D341Med (cell line): ENCODE measurements around the gene SUN5.
A peak's percentile ranks its signal among the peaks of the same experiment; 100 is the strongest.

Source experiments
- DNase-seq: peaks from one replicate; pipeline ENCODE4 v3.0.0; 2012; ENCODE audit warnings: low spot score

Gene SUN5

DNA sequence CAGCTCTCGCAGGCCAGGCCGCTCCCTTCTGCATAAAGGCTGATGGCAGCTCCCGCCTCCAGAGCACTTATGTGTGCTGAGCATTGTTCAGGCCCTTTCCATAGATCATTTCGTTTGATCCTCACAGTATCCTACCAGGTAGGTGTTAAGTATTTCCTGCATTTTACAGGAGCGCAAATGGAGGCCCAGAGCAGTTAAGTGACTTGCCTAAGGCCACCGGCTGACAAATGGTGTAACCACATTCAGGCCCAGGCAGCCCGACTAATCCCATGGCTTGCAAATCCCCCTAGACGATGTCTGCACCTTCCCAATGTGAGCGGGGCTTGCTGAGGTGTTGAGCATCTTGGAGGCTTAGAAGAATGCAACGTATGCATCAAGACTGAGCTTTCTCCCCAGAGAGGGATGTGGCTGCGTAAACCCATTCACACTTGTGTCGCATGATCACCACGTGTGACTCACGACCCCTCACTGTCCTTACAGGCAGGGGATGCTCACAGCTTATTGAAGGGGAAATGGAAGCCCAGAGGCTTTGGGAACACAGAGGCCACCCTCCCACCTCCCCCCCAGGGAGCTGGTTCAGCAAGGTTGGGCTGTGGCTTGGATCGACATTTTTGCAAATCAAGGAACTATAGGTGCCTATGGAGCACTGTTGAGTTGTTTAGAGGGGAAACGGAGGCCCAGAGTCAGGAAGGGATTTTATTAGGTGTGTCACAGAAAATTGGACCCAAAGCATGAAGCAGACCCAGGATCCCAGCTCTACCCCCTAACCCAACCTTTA, 10.3 kb upstream of the SUN5 start:
- no peak for DNase-seq

DNA sequence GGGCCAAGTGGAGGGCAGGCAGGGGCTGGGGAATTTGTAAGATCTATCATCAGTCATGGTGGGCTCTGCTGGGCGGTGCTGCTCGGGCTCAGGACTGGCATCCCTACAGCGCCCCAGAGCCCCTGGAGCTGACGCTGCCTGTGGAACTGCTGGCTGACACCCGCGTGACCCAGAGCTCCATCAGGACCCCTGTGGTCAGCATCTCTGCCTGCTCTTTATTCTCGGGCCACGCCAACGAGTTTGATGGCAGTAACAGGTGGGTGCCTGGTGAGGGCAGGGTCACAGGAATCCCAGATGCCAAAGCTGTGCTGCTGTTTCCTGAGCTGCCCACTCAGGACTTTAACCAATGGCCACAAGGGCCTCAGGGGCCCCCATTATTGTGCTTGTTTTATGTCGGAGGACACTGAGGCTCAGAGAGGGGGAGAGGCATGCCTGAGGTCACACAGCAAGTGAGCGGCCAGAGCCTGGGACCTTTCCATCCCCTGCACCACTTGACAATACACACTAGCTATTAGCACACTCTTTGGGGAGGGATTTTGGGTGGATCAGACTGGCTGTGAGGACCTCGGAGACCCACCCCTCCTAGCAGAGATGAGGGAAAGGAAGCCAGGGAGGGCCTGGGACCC, 9.6 kb upstream of the SUN5 start:
- no peak for DNase-seq

DNA sequence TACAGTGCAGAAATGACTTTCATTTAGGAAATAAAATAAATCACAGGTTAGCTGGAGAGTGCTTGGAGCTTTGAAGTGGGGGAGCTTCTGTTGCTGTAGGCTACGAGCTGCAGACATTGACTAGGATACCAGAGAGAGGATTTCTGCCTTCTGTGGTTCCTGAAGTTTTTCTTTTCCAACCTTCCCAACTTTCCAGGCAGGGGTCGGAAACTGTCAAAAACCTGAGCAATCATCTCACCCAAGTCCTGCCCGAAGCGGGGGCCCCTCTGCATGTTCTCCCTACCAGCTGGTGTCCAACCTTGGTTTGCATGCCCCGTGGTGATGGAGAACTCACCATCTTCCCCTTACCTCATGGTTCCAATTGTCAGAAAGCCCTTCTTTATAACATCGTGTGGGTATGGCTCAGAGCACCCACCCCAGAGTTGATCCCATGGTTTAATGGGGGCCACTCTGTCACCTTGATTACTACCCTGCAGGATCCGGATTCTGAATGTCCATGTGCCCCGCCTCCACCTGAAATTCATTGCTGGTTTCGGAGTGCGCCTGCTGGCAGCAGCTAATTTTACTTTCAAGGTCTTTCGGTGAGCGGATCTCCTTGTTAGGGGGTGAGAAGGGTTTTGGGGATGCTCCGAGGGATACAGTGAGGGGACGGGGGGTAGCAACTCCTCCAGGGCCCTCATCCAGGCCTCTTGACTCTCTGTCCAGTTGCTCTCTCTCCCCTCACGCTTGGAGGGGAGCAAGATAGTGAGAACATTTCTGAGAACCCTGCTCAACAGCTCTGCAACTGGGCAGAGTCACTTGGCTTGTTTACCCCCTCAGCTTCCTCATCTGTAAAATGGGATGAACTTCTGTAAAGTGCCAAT, 8.3 kb upstream of the SUN5 start:
- no peak for DNase-seq

DNA sequence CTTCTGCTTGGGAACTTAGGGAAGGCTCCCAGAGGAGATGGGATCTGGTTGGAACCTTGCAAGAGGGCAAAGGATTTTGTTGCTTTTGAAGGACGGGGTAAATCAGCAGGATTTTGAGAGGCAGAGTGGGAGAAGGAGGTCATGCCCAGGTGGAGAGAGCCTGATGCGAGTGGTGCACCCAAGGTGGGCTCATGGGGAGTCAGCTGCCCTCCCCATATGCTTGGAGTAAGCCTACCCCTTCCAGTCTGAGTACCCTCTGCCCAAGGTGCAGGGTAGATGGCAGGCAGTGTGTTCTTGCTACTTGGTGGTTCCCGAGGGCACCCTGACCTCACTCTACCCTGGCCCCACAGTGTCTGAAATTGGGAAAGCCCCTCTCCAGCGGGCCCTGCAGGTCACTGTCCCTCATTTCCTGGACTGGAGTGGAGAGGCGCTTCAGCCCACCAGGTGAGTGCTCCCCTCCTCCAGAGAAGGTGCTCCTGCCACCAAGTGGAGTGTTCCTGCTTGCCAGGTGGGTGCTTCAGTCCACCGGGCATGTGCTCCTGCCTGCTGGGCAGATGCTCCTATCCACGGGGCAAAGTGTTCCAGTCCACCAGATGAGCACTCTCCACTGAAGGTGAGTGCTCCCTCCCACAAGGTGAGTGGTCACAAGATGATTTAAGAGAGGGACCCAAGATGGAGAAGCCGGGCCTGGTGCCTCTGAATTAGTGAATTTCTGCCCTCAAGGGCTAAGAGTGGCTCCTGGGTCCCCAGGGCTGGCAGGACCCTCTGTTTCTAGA, 6.6 kb upstream of the SUN5 start:
- no peak for DNase-seq

DNA sequence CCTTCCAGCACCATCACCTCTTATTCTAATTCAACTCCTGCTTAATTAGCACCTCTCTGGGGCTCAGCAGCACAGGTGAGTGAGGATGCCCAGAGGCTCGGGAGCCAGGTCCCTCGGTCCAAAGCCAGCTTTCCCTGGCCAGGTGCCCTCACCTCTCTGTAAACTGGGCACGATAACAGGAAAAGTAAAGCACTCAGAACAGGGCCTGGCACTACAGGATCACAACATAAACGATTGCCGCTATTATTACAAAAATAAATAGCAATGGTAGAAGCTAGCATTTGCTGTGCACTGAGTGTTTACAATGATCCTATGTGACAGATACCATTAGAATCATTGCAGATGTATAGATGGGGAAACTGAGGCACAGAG, 5.9 kb upstream of the SUN5 start:
- DNase-seq: no peak

DNA sequence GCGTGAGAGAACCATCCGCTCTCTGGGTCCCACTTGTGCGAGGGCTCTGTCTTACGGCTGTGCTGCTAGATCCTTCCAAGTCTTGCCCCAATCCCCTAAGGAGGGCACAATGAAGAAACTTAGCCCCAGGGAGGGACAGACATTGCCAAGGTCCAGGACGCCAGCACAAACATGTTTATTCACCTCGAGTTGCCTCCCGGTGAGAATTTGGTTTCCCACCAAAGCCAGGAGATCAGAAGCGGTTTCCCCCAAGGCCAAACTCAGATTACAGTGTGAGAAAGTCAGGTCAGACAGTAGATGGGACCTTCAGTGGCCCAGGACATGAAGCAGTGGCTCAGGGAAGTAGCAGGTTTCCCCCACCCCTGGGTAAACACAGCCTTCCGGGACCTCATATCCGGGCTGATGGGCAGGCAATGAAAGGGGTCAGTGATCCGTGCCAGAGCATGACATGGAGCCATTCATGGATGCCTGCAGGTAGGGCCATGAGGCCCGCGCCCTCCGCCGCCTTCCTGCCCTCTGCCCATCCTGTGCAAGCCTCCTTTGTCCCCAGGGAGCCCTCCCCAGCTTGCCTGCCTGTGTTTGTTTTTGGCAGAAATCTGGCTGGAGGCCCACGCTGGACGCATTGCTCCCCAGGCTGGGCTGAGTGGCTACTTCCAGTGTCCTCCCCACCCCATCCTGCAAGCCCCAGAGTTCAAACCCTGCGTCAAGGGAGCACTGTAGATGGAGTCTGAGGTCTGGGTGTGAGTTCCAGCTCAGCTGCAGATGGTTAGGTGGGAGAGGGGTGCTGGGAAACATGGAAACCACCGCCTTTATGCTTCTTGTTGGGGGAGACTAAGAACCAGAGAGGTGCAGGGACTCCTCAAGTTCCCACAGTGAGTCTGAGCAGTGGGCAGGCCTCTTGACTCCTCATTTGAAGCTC, 5.2 kb upstream of the SUN5 start:
- no peak for DNase-seq

DNA sequence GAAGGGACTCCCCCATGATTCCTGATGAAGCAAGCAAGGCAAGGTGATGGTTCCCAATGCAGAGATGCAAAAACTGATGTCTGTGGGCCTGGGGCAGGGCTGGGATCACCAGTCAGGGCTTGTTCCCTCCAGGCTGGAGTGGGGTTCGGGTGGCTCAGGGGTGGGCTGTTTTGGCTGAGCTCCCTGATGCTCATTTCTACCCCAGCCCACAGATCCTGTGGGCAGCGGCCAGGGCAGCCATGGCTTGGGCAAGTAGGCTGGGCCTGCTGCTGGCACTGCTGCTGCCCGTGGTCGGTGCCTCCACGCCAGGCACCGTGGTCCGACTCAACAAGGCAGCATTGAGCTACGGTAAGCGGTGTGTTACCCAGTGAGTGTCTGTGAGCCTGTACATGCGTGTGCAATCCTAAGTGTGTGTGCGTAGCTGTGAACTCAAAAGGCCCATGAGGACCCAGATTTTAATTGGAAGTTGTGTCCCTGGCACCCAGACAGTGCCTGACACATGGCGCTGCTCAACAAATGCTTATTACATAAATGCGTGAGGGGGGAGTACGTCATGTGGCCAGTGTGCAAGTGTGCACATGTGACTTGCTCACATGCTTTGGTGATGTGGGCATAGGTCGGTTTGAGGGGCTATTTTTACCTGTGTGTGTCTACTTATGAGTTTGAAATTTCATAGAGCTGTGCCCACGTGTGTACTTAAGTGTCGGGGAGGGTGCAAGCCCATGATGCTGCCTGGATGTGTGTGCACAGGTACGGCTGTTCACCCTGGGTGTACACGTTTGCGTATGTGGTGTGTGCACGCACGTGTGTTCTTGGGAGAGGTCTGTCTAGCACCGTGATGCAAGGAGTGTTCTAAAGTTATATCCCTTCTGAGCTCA, 4.3 kb upstream of the SUN5 start:
- no peak for DNase-seq

DNA sequence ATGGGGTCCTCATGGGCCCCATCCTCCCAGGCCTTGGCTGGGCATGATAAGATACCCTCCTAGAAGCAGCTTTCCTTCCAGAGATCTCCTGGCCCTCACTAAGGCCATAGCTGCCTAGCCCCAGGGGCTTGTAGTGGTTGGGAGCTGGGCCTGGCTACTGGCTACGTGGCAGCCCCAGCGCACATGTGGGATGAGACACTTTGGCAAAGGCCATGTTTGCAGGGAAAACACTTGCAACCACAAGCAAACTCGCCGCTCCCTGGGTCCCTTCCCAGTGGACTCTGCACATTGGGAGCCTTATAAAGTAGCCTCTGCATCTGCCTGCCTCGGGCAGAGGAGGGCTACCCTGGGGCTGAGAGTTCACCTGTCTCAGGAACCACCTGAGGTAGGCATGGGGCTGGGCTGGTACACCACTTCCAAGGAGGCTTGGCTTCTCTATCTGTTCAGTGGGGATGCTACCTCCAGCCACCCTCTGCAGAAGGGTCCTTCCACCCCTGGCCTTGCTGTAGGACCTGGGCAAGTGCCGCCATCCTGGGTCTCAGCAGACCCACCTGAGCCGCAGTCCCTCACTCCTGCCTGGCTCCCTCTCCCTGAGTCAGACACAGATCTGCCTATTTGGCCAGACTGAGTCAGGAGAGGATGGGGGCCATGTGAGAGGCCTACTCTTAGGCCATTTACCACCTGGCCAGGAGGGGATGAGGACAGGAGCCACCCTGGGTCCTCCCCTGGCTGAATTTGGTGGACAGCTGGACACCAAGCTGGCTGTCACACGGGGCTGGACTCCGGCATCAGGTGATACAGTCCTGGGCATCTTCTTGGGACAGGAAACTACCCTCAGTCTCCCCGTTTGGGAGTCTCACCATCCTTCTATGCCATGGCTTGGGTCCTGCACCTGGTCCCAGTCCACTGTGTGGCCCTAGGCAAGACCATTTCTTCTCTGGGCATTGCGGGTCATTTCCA, 3.4 kb upstream of the SUN5 start, which contains the start of gene BPIFB2:
Gene BPIFB2 (plus strand): TSS at position 329 of the 960 bp plus-strand sequence. CDS start 871 bp downstream, outside the sequence.
- DNase-seq: no peak

DNA sequence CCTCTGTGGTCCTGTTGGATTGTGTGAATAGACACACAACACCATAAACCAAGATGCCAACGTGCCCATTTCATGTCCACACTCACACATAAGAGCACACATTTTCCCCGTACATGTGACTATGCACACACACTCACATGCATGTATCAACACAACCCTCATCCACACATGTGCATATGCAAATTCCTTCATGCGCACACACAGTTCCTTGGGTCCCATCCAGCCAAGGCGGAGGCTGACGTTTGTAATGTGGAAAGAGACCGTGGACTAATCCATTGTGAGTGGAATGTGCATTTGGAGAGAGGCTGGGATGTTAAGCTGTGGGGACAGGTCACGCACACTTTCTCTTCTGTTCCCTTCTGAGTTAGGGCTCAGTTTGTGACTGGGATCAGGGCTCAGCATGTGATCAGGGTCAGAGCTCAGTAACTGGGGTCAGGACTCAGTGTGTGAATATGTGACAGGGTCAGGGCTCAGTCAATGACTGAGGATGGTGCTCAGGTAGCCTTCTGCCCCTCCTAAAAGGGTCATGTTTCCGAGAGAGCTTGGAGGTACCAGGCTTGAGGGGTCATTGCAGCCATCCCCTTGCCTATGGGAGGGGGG, 2.6 kb upstream of the SUN5 start:
- DNase-seq: no peak

DNA sequence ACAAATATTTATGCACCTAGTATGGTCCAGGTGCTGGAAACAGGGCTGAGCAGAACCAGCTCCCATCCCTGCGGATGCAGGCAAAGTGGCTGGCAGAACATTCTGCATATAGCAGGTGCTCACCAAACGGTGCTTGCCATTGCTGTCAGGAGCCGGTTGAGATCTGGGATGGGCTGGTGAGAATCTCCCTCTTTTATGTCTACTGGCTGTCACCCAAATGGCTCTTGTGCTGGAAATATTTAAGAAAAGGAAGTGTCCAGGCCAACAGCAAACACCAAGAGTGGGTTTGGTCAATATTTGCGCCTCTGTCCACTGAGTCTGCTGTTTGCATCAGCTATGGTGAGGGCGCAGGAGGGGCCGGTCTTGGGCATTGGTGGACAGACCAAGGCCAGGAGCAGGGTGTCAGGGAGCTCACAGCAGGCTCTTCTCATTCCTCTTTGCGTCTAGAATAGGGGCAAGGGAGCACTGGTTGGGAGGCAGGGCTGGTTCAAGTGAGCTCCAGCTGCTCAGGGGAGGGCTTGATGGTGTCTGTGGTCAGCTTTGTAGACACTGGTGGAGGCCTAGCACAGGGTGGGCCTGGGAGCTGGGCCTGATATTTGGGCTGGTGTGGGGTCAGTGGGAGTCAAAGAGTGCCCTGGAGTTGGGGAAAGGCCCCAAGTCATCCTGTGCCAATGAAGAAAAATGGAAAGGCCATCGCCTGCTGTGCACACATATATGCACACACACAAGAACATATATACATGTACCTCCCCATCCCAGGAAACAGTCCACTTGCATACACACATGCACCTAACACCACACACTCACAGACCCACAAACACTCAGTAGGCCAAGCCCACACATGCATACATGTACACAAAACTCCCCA, 1.9 kb upstream of the SUN5 start:
- no peak for DNase-seq

DNA sequence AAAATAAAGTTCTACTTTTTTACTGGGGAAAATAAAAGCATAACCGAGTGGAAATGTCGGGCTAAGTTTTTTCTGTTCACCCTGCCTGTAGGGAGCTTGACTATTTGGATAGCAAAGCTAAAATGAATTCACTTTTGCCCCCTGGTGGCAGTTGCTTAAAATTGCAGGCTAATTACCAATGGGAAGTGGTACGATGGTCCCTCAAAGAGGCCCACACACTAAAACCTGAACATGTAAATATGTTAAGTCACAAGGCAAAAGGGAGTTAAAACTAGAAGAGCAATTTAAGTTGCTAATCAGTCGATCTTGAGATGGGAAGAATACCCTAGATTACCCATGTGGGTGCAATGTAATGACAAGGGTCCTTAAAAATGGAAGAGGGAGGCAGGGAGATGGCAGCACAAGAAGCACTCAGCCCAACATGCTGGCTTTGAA, 916 bp upstream of the SUN5 start:
- peak; percentile 62 for DNase-seq

DNA sequence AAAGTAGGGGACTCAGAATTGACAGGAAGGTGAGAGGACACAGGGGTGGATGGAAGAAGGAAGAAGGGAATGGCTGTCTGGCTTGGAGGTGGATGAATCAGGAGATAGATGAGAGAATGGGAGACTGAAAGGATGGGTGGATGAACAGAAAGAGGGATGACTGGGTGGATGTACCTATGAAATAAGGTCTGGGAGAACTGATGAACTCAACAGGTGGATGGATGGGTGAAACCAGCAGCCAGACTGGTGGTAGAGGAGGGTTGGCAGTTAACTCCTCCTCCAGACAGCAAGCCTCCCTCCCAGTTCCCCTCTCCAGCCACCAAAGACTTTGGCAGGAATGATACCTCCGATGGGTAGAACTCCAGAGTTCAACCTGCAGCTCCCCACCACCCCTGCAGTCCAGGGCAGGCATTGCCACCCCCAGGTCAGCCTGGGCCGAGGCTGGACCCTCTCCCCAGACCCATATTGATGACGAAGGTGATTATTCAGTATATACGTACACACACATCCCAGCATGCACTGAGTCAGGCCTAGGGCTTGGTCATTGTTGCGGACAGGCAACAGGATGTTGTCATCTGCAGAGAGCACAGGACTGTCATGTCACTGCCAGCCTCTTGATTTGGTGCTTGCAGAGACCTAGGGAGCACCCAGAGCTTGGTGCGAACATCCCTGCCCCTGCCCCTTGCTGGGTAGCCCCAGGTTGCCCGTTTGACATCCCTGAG, 2.0 kb downstream of the SUN5 start:
- no peak for DNase-seq

DNA sequence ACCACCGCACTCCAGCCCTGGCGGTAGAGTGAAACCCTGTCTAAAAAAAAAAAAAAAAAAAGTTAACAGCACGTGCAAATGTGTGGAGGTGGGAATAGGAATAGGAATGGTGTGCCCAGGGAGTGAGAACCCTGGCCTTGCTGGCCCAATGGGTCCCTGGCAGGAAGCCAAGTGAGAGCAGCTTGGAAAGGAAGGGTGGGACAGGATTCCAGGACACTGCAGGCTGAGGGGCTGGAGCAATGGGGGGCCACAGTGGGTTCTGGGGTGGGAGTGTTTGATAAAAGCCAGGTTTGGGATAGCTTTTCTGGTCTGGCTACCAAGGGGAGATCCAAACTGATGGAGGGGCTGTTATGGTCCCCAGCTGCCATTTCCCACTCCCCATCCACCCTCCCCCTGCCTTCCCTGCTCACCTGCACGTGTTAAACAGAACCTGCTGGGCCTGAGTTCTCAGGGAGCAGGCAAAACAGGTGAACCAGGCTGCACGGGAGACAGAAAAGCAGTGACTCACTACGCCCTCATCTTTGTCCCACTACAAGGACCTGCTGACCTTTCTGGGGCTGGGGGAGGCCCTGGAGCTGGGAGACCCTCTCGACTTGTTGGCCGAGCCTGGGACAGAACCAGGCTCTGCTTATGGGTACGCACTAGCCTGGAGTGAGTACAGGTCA, 3.3 kb downstream of the SUN5 start:
- DNase-seq: no peak

DNA sequence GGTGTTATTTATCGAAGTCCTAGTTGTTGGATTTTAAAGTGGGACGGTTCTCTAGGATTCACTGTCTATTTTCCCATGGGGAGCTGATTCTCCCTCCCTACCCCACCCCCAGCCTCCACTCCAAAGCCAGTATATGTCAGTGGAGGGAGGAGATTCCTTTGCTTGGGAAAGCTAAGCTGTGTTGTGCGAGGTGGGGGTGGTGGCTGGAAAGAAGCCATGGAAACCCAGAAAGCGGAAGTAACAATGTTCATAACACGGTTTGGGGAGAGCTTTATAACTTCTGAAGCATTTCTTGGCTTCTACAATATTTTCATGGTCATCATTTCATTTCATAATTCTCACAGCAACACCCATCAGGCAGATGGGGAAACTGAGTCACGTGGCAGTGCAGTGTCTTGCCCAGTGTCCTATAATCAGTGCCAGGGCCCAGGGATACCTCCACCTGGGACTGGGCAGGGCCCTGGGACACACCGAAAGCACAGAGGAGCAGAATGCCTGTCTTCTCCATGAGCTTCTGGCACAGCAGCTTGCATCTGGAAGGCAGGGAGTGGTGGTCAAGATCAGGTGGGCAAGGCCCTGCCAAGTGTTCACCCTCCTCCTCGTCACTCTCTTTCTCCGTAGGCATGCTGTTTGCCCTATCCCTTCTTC, 4.5 kb downstream of the SUN5 start:
- DNase-seq: no peak

DNA sequence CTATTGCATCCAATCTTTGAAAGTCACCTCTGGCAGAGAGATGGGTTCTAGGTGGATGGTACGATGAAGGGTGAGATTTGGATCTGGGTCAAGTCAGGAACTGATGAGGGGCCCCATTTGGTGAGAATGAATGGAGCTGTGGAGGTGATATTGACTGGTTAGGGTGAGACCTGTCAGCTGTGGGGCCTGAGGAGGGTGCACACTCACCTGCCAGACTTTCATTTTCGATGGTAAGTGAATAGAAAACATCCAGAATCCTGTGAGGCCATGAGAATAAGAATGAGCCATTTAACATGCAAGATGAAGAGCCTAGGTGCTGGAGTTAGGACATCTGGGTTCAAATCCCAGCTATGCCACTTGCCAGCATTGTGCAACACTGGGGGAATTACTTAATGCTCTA, 6.8 kb downstream of the SUN5 start:
- no peak for DNase-seq

DNA sequence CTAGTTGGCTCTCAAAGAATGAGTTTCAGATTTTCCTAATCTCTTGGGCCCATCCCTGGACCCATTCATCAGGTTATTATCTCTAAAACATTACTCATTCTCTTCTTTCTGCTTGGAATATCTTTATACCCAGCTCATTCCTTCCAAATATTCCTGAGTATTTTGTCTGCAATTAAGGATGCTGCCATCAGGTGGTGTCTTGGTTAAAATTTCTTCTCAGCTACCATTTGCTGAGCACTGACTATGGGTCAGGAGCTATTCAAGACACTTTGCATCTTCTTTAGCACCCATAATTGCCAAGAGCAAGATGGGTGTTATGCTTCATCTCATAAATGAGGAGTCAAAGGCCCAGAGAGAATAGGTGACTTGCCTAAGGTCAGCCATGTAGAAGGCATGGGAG, 8.4 kb downstream of the SUN5 start:
- no peak for DNase-seq
